Measurements from ENCODE around the gene ASIC3.
A peak's percentile ranks its signal among the peaks of the same experiment; 100 is the strongest.

Gene ASIC3

GRCh38 chr7:151053096-151053495 lies 4.8 kb downstream of the ASIC3 start:
- peak overlapping the region; percentile 77 for H3K4me2 ChIP-seq (ENCODE audit: low read depth, low read length, poor library complexity, severe bottlenecking)
- H3F3A ChIP-seq (ENCODE audit: low read depth): no peaks in the 10 kb centered on the region
- H3K36me3 ChIP-seq (ENCODE audit: insufficient read depth, low read length): no peaks in the 10 kb centered on the region
- no peaks in the 10 kb centered on the region for H4K20me1 ChIP-seq (ENCODE audit: insufficient read depth, low read length, poor library complexity, severe bottlenecking)
- H3K9me2 ChIP-seq (replicated peaks; ENCODE audit: low read depth, low read length): no peaks in the 10 kb centered on the region
- TF ChIP-seq, protein P1, sequence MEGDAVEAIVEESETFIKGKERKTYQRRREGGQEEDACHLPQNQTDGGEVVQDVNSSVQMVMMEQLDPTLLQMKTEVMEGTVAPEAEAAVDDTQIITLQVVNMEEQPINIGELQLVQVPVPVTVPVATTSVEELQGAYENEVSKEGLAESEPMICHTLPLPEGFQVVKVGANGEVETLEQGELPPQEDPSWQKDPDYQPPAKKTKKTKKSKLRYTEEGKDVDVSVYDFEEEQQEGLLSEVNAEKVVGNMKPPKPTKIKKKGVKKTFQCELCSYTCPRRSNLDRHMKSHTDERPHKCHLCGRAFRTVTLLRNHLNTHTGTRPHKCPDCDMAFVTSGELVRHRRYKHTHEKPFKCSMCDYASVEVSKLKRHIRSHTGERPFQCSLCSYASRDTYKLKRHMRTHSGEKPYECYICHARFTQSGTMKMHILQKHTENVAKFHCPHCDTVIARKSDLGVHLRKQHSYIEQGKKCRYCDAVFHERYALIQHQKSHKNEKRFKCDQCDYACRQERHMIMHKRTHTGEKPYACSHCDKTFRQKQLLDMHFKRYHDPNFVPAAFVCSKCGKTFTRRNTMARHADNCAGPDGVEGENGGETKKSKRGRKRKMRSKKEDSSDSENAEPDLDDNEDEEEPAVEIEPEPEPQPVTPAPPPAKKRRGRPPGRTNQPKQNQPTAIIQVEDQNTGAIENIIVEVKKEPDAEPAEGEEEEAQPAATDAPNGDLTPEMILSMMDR (conservative IDR thresholded peaks at IDR 0.05; ENCODE audit: low read length): no peak
- TF ChIP-seq EZH2phosphoT487 (IDR thresholded peaks at IDR 0.05; ENCODE audit: borderline replicate concordance): no peak
- H3K79me2 ChIP-seq (ENCODE audit: insufficient read depth, low read length): peaks cover 11% of the 10 kb centered on the region; the same call in 1 of the 2 replicates
- peaks cover 23% of the 10 kb centered on the region for H3K4me1 ChIP-seq (ENCODE audit: insufficient read depth, low read length, poor library complexity, severe bottlenecking)
- H3K27me3 ChIP-seq (ENCODE audit: insufficient read depth, low read length, poor library complexity, severe bottlenecking): no peaks in the 10 kb centered on the region
- peak overlapping the region; percentile 6 for H3K4me3 ChIP-seq (ENCODE audit: low read length, poor library complexity, severe bottlenecking)
- H3K9me3 ChIP-seq (ENCODE audit: insufficient read depth, low read depth, low read length): no peaks in the 10 kb centered on the region
- peak overlapping the region; percentile 73 for H3K9ac ChIP-seq (ENCODE audit: low read depth, low read length, poor library complexity, severe bottlenecking)
- 0 out of 2 replicates have a peak overlapping the region, but pooled peaks have one; percentile 43 for H2AFZ ChIP-seq (ENCODE audit: low read length)

DNA sequence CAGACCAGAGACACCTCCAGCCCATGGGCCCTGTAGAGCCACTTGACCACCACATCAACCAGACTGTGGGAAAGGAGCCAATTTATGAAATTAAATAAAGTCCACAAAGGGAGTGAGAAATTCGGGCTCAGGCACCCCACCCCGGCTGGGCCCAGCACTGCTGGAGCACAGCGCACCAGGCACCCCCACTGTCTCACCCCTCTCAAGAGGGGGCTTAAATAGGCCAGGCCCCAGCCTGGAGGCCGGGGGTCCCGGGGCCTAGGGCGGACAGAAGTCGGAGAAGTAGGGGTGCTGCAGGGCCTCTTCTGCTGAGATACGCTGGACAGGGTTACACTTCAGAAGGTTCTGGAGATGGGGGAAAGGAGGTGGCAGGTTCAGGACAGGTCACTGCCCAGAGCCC lies 5.4 kb downstream of the ASIC3 start:
- H3K4me3 ChIP-seq (ENCODE audit: low read length, poor library complexity, severe bottlenecking): no peak overlapping the region
- no peak for TF ChIP-seq EZH2phosphoT487 (IDR thresholded peaks at IDR 0.05; ENCODE audit: borderline replicate concordance)
- peak overlapping the region; percentile 73 for H3K9ac ChIP-seq (ENCODE audit: low read depth, low read length, poor library complexity, severe bottlenecking)
- H3K4me2 ChIP-seq (ENCODE audit: low read depth, low read length, poor library complexity, severe bottlenecking): peak overlapping the region; percentile 77
- H3K79me2 ChIP-seq (ENCODE audit: insufficient read depth, low read length): peaks cover 11% of the 10 kb centered on the region; the same call in 1 of the 2 replicates
- H2AFZ ChIP-seq (ENCODE audit: low read length): no peak overlapping the region
- H3K9me3 ChIP-seq (ENCODE audit: insufficient read depth, low read depth, low read length): no peaks in the 10 kb centered on the region
- no peaks in the 10 kb centered on the region for H4K20me1 ChIP-seq (ENCODE audit: insufficient read depth, low read length, poor library complexity, severe bottlenecking)
- H3F3A ChIP-seq (ENCODE audit: low read depth): no peaks in the 10 kb centered on the region
- peaks cover 27% of the 10 kb centered on the region for H3K4me1 ChIP-seq (ENCODE audit: insufficient read depth, low read length, poor library complexity, severe bottlenecking)
- H3K36me3 ChIP-seq (ENCODE audit: insufficient read depth, low read length): no peaks in the 10 kb centered on the region
- H3K9me2 ChIP-seq (replicated peaks; ENCODE audit: low read depth, low read length): no peaks in the 10 kb centered on the region
- no peaks in the 10 kb centered on the region for H3K27me3 ChIP-seq (ENCODE audit: insufficient read depth, low read length, poor library complexity, severe bottlenecking)

DNA sequence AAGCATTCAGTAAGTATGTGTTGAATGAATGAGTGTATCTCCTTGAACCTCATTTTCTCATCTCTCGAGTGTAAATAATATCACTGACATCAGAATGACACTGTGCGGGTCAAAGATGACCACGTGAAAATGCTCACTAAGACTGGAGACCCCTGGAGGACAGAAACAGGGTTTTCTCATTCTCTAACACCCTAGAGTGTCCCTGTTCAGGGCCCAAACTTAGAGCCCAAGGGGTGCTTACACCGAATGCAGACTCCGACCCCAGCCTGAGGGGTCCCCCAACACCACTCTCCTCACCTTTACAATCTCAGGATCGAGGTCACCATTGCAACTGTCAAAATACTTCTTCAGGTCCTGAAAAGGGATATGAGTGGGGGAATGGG lies 7.9 kb downstream of the ASIC3 start:
- Histone ChIP-seq H3K27me3 (ENCODE audit: insufficient read depth, low read length, poor library complexity, severe bottlenecking) (no peaks in the 10 kb centered on the region), H3K36me3 (ENCODE audit: insufficient read depth, low read length) (no peaks in the 10 kb centered on the region), H3F3A (ENCODE audit: low read depth) (no peaks in the 10 kb centered on the region), H3K9me3 (ENCODE audit: insufficient read depth, low read depth, low read length) (no peaks in the 10 kb centered on the region), H2AFZ (ENCODE audit: low read length) (no peak overlapping the region), H3K9ac (ENCODE audit: low read depth, low read length, poor library complexity, severe bottlenecking) (peak overlapping the region; percentile 78), H3K4me3 (ENCODE audit: low read length, poor library complexity, severe bottlenecking) (no peak overlapping the region), H3K9me2 (replicated peaks; ENCODE audit: low read depth, low read length) (no peaks in the 10 kb centered on the region), H3K4me2 (ENCODE audit: low read depth, low read length, poor library complexity, severe bottlenecking) (peak overlapping the region; percentile 93), H3K79me2 (ENCODE audit: insufficient read depth, low read length) (peaks cover 26% of the 10 kb centered on the region), H3K4me1 (ENCODE audit: insufficient read depth, low read length, poor library complexity, severe bottlenecking) (peaks cover 38% of the 10 kb centered on the region), H4K20me1 (ENCODE audit: insufficient read depth, low read length, poor library complexity, severe bottlenecking) (peaks cover 14% of the 10 kb centered on the region)
- TF ChIP-seq, protein P1 (conservative IDR thresholded peaks at IDR 0.05; ENCODE audit: low read length): peak; percentile 22; the same call in 1 of the 2 replicates
- no peak for TF ChIP-seq EZH2phosphoT487 (IDR thresholded peaks at IDR 0.05; ENCODE audit: borderline replicate concordance)
